ENCODE results near the gene NUP133.

- TF ChIP-seq POLR2A (IDR thresholded peaks at IDR 0.05; ENCODE audit: low read depth, low read length) (no peak), CTCF (conservative IDR thresholded peaks at IDR 0.05; ENCODE audit: low read depth, low read length) (no peak), CHD1 (IDR thresholded peaks at IDR 0.05; ENCODE audit: low read depth, low read length) (no peak), CEBPB (IDR thresholded peaks at IDR 0.05; ENCODE audit: low read depth, low read length) (no peak), FOS (IDR thresholded peaks at IDR 0.05; ENCODE audit: low read depth, low read length) (no peak), RAD21 (IDR thresholded peaks at IDR 0.05; ENCODE audit: low read length) (no peak)
Observed at GRCh38 chr1:229412056-229412455, 96.1 kb downstream of the NUP133 start.
